ENCODE measurements around the gene NTF3.

Gene NTF3

DNA sequence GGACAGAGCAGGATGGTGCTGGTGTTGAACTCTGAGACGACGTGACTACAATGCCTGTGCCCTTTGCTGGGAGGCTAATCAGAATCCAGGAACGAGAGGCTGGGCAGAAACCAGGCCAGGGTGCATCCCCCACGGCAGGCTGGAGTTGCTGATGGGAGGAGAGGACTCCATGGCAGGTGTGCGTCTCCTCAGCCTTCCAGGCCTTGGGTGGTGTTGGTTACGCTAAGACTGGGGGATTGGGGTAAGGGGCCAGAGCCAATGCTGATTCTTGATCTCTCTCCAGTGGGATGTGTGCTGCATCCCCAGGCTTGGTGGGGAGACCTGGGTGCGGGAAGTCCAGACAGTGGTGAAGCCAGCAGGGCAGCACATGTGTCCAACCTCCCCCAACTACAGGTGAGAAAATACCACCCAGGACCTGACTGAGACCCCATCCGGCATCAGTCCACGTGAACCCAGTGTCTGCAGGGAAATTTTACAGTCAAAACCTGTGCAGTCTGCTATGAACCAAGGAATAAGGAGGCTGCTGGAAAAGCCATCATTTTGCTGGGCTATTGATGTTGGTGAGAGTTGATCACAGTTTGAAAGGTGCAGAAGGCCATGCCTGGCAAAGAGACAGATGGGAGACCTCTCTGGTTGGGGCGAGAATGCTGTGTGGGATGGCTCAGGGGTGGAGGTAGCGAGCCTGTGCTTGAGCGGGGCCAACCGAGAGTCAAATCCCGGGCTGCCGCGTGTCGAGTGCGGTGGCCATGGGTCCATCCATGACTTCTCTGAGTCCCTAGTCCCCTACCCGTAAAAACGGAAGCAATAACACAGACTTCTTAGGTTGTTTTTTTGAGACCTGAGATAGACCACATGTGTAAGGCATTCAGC lies 89.8 kb downstream of the NTF3 start:
- DNase-seq (ENCODE audit: low spot score) = no peak
- TF ChIP-seq, protein P1, sequence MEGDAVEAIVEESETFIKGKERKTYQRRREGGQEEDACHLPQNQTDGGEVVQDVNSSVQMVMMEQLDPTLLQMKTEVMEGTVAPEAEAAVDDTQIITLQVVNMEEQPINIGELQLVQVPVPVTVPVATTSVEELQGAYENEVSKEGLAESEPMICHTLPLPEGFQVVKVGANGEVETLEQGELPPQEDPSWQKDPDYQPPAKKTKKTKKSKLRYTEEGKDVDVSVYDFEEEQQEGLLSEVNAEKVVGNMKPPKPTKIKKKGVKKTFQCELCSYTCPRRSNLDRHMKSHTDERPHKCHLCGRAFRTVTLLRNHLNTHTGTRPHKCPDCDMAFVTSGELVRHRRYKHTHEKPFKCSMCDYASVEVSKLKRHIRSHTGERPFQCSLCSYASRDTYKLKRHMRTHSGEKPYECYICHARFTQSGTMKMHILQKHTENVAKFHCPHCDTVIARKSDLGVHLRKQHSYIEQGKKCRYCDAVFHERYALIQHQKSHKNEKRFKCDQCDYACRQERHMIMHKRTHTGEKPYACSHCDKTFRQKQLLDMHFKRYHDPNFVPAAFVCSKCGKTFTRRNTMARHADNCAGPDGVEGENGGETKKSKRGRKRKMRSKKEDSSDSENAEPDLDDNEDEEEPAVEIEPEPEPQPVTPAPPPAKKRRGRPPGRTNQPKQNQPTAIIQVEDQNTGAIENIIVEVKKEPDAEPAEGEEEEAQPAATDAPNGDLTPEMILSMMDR (IDR thresholded peaks at IDR 0.05; ENCODE audit: borderline replicate concordance, control extremely low read depth, extremely low read depth, insufficient read depth, missing control alignments) = no peak
- in situ Hi-C loops (cut with MboI; ENCODE audit: low sequenced_read_pairs, unreplicated experiment) = no loop called here

DNA sequence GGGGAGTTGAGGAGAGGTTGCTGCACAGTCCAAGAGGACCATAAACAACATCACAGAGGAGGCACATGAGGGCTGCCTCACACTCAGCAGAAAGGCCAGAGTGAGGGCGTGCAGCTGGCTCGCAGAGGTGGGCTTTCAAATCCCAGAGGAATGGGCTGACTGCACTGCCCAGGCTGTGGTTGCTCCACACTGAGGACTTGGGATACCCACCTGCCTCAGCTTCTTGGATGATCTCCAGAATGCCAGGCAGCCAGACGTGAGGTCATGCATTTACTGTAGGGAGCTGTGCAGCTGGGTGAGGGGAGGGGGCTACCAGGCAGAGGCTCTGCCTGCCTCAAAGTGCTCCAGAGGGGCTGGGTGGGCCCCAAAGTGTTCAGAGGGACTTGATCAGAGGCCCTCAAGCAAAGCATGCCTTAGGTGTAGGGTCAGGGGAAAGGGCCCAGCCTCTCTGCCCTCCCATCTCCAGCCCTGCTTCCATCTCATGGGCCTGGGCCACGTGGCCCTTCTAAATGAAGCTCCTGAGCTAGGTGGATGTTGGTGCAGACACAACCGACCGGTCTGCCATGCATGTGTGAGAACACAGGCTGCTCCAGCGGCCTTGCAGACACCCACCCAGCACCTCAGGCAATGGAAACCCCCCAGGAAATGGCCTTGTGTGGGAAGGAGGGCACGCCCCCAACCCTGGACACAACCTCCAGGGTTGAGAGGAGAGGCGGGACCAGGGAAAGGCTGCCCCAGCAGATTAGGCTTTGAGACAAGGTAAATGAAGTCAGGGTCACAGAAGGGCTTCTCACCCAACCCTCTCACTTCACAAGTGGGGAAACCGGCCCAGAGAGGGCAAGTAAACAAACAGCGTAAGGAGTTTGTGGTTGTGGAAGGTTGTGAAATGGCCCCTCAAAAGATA lies 90.8 kb downstream of the NTF3 start:
- TF ChIP-seq, protein P1 (IDR thresholded peaks at IDR 0.05; ENCODE audit: borderline replicate concordance, control extremely low read depth, extremely low read depth, insufficient read depth, missing control alignments) = no peak
- in situ Hi-C loops (cut with MboI; ENCODE audit: low sequenced_read_pairs, unreplicated experiment) = no loop called here
- DNase-seq (ENCODE audit: low spot score) = no peak

DNA sequence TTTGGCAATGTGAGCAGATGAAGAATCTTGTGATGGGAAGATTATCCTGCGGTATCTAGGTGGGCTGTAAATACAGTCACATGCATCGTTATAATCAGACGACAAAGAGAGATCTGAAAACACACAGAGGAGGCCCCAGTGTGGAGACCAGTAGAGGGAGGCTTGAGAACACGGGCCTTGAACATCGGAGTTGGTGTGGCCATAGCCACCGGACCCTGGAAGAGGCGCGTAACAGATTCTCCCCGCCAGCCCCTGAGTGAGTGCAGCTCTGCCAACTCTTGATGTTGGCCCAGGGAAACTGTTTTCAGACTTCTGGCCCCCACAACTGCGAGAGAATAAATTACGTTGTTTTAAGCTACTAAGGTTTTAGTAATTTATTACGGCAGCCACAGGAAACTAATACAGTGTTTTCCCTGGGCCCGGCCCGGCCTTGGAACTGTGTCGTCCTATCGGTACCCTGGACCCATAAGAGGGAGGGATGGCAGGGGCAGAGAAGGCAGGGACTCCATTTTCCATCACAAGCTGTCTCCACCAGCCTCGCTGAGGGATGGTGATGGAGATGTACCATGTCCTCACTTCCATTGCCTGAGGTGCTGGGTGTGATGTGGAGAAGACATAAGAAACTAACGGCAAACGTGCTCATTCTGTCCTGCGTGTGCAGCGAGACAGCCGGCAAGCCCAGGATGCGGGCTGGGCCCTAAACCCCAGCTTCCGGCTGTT lies 91.6 kb downstream of the NTF3 start:
- TF ChIP-seq, protein P1 (IDR thresholded peaks at IDR 0.05; ENCODE audit: borderline replicate concordance, control extremely low read depth, extremely low read depth, insufficient read depth, missing control alignments) = no peak
- in situ Hi-C loops (cut with MboI; ENCODE audit: low sequenced_read_pairs, unreplicated experiment) = no loop called here
- DNase-seq (ENCODE audit: low spot score) = no peak

DNA sequence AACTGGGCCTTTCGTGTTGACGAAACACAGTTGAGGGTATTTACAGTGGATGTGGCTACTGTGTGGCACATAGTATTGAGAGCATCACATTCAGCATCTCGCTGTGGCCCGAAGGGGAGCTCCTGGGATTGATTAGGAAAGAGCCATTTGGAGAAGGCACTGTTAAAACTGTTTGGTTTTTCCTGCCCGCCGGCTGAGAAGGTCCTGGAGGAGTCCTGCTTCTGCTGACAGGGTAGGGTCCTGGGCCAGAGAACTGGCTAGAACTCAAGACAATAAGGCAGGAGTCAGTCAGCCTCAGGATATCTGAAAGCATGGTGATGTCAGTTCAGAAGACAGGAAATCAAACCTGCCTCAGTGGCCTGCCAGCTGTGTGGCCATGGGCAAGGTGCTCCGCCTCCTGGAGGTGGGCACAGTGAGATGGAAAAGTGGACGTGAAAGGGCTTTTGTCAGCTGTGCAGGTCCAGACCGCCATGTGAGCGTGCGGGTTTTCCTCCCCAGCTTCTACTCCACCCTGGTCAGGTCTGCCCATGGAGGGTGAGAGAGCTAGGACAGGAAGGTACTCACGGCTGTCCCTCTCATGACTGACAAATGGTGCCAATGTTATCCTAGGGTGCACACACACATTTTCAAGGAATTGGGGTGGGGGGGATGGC lies 92.3 kb downstream of the NTF3 start:
- in situ Hi-C loops (cut with MboI; ENCODE audit: low sequenced_read_pairs, unreplicated experiment) = no loop called here
- TF ChIP-seq, protein P1 (IDR thresholded peaks at IDR 0.05; ENCODE audit: borderline replicate concordance, control extremely low read depth, extremely low read depth, insufficient read depth, missing control alignments) = no peak

DNA sequence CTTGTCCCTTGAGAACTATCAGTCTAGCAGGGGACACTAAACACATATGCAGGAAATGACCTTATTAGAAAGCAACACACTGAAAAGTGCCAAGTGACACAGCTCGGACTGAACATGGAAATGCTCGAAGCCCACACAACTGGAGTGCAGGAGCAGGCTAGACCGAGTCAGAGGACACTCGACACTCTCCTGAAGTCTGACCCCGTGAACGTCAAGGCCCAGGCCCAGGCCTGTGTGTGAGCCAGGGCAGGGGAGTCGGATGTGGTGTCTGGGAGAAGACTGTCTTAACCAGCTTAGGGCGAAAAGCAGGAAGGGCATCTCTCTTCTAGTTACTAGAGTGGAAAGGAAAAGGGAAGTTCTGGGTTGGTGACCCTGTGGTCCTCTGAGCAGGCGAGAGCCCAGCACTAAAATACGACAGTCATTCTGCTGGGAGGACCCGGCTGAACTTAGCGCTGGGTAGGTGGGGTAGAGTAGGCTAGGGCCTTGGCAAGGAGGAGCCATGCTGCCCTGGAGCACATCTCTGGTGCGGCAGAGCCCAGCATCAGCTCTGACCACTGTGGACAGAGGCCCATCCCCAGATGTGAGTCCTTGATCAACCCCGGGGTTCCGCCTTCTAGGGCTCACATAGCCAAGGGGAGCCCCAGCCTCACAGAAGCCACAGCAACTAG lies 93.0 kb downstream of the NTF3 start:
- in situ Hi-C loops (cut with MboI; ENCODE audit: low sequenced_read_pairs, unreplicated experiment) = no loop called here
- DNase-seq (ENCODE audit: low spot score) = no peak
- TF ChIP-seq, protein P1 (IDR thresholded peaks at IDR 0.05; ENCODE audit: borderline replicate concordance, control extremely low read depth, extremely low read depth, insufficient read depth, missing control alignments) = no peak

More for the DNA sequence above, 92.3 kb downstream of the NTF3 start:
- no peak for DNase-seq (ENCODE audit: low spot score)

Measured in GM13976 (cell line).